Parathyroid adenoma (tissue), 2 donors: ENCODE measurements around the gene DGKD.

ENCODE experiments used
- H2AFZ ChIP-seq: fragments of 300-600 bp; sonication (generic); one replicate; pipeline ENCODE4 v1.7.0; 2017; ENCODE audit warnings: antibody characterized with exemption, mild to moderate bottlenecking
- H3K27ac ChIP-seq: fragments of 300-600 bp; sonication (generic); one replicate; pipeline ENCODE4 v1.7.0; 2017
- H3K27me3 ChIP-seq: fragments of 300-600 bp; sonication (generic); one replicate; pipeline ENCODE4 v1.7.0; 2017; ENCODE audit warnings: low read length; ENCODE audit not compliant: control insufficient read depth, insufficient read depth
- H3K36me3 ChIP-seq: fragments of 300-600 bp; sonication (generic); one replicate; pipeline ENCODE4 v1.7.0; 2017; ENCODE audit warnings: low read length; ENCODE audit not compliant: control insufficient read depth, insufficient read depth
- H3K4me1 ChIP-seq: fragments of 300-600 bp; sonication (generic); one replicate; pipeline ENCODE4 v1.7.0; 2017; ENCODE audit warnings: control low read depth
- H3K4me2 ChIP-seq: fragments of 300-600 bp; sonication (generic); one replicate; pipeline ENCODE4 v1.7.0; 2017; ENCODE audit warnings: low read length
- H3K4me3 ChIP-seq: fragments of 300-600 bp; sonication (generic); one replicate; pipeline ENCODE4 v1.7.0; 2017; ENCODE audit warnings: low read depth, low read length
- H3K79me2 ChIP-seq: fragments of 300-600 bp; sonication (generic); one replicate; pipeline ENCODE4 v1.7.0; 2017; ENCODE audit warnings: control low read depth
- H3K9ac ChIP-seq: fragments of 300-600 bp; sonication (generic); one replicate; pipeline ENCODE4 v1.7.0; 2017; ENCODE audit warnings: mild to moderate bottlenecking
- H3K9me3 ChIP-seq: fragments of 300-600 bp; sonication (generic); one replicate; pipeline ENCODE4 v1.7.0; 2017; ENCODE audit warnings: low read length; ENCODE audit not compliant: control insufficient read depth
- TF ChIP-seq, protein P1 (sequence below): fragments of 300-600 bp; sonication (generic); IDR thresholded peaks from one replicate; pipeline ENCODE4 v1.7.0; 2017; ENCODE audit warnings: antibody characterized with exemption, mild to moderate bottlenecking
- donor health status: primary hyperparathyroidism.

The DGKD gene

DNA sequence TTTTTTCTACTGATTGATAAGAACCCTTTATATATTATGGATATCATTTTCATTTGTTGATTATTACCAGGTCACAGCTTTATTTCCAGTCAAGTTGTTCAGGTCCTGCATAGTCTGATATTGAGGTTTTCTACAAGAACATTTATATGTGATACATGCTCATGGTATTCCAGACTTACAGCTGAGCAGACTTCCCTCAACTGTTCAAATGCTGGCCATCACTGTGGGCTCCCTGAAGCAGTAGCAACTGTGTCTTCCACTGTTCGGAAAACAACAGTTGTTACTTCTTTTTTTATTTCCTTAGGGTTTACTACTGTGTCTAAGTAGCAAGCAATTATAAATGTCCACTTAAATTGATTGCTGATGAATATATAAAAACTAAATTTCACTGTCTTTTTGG lies 79.5 kb downstream of the DGKD start:
- Histone ChIP-seq H3K4me1 (no peaks in the 10 kb centered on the region), H3K9ac (no peak overlapping the region), H3K4me2 (no peak overlapping the region), H3K27me3 (no peaks in the 10 kb centered on the region), H2AFZ (no peak overlapping the region), H3K79me2 (no peaks in the 10 kb centered on the region), H3K27ac (no peak overlapping the region), H3K9me3 (no peaks in the 10 kb centered on the region), H3K4me3 (no peak overlapping the region), H3K36me3 (no peaks in the 10 kb centered on the region)
- TF ChIP-seq, protein P1, sequence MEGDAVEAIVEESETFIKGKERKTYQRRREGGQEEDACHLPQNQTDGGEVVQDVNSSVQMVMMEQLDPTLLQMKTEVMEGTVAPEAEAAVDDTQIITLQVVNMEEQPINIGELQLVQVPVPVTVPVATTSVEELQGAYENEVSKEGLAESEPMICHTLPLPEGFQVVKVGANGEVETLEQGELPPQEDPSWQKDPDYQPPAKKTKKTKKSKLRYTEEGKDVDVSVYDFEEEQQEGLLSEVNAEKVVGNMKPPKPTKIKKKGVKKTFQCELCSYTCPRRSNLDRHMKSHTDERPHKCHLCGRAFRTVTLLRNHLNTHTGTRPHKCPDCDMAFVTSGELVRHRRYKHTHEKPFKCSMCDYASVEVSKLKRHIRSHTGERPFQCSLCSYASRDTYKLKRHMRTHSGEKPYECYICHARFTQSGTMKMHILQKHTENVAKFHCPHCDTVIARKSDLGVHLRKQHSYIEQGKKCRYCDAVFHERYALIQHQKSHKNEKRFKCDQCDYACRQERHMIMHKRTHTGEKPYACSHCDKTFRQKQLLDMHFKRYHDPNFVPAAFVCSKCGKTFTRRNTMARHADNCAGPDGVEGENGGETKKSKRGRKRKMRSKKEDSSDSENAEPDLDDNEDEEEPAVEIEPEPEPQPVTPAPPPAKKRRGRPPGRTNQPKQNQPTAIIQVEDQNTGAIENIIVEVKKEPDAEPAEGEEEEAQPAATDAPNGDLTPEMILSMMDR: no peak

GRCh38 chr2:233434666-233435330 lies 80.5 kb downstream of the DGKD start:
- H3K4me1 ChIP-seq: no peaks in the 10 kb centered on the region
- no peaks in the 10 kb centered on the region for H3K36me3 ChIP-seq
- no peak overlapping the region for H3K27ac ChIP-seq
- no peaks in the 10 kb centered on the region for H3K9me3 ChIP-seq
- H3K4me2 ChIP-seq: no peak overlapping the region
- H2AFZ ChIP-seq: no peak overlapping the region
- H3K27me3 ChIP-seq: no peaks in the 10 kb centered on the region
- H3K79me2 ChIP-seq: no peaks in the 10 kb centered on the region
- TF ChIP-seq, protein P1: no peak
- no peak overlapping the region for H3K4me3 ChIP-seq
- no peak overlapping the region for H3K9ac ChIP-seq

- Histone ChIP-seq H3K27ac (no peak overlapping the region), H2AFZ (no peak overlapping the region), H3K4me2 (no peak overlapping the region), H3K9ac (no peak overlapping the region), H3K4me1 (no peaks in the 10 kb centered on the region), H3K36me3 (no peaks in the 10 kb centered on the region), H3K4me3 (no peak overlapping the region), H3K9me3 (no peaks in the 10 kb centered on the region), H3K27me3 (no peaks in the 10 kb centered on the region), H3K79me2 (no peaks in the 10 kb centered on the region)
- TF ChIP-seq, protein P1: no peak
Measured at GRCh38 chr2:233435436-233436190, 81.3 kb downstream of the DGKD start.

- H3K4me2 ChIP-seq: no peak overlapping the region
- no peak overlapping the region for H3K4me3 ChIP-seq
- no peaks in the 10 kb centered on the region for H3K4me1 ChIP-seq
- no peaks in the 10 kb centered on the region for H3K27me3 ChIP-seq
- H3K79me2 ChIP-seq: no peaks in the 10 kb centered on the region
- no peak overlapping the region for H3K9ac ChIP-seq
- no peaks in the 10 kb centered on the region for H3K9me3 ChIP-seq
- H2AFZ ChIP-seq: no peak overlapping the region
- H3K27ac ChIP-seq: no peak overlapping the region
- TF ChIP-seq, protein P1: no peak
- H3K36me3 ChIP-seq: no peaks in the 10 kb centered on the region
Measured at GRCh38 chr2:233436191-233436581, 81.9 kb downstream of the DGKD start.
